HG03139 (cell line): ENCODE measurements around the gene ZNF782.
"Not testable (repeated sequence)": the region's sequence is repeated elsewhere in the genome, so short reads cannot be mapped to it uniquely, and the experiment has no call there.

Source experiments
- ATAC-seq: cut with Tn5 transposase; IDR thresholded peaks from one replicate; pipeline ENCODE4 v1.9.1; 2021; ENCODE audit not compliant: unreplicated experiment

Gene ZNF782

GRCh38 chr9:96854651-96855273 lies 448 bp upstream of the ZNF782 start:
- no peak for ATAC-seq

- ATAC-seq, result no peak
Observed at GRCh38 chr9:96852676-96853075, 1.6 kb downstream of the ZNF782 start.

- no peak for ATAC-seq
Observed at GRCh38 chr9:96844040-96844439, 10.3 kb downstream of the ZNF782 start.

- ATAC-seq, result no peak
Observed at GRCh38 chr9:96818533-96818932, 35.8 kb downstream of the ZNF782 start.

GRCh38 chr9:96817973-96818372 lies 36.3 kb downstream of the ZNF782 start:
- no peak for ATAC-seq

GRCh38 chr9:96813607-96814006 lies 40.7 kb downstream of the ZNF782 start:
- no peak for ATAC-seq

GRCh38 chr9:96798959-96799358 lies 55.4 kb downstream of the ZNF782 start:
- not testable (repeated sequence) for ATAC-seq

- ATAC-seq, result no peak
Observed at GRCh38 chr9:96784021-96784420, 70.3 kb downstream of the ZNF782 start.

- ATAC-seq, result no peak
Observed at GRCh38 chr9:96782235-96782634, 72.1 kb downstream of the ZNF782 start.

- no peak for ATAC-seq
Observed at GRCh38 chr9:96781552-96781951, 72.8 kb downstream of the ZNF782 start.

GRCh38 chr9:96779089-96779488 lies 75.2 kb downstream of the ZNF782 start:
- no peak for ATAC-seq

GRCh38 chr9:96777426-96777864 lies 76.9 kb downstream of the ZNF782 start:
- no peak for ATAC-seq

- no peak for ATAC-seq
Observed at GRCh38 chr9:96771124-96771523, 83.2 kb downstream of the ZNF782 start.

GRCh38 chr9:96769989-96770388 lies 84.3 kb downstream of the ZNF782 start:
- no peak for ATAC-seq
